Fibroblast of gingiva (primary cell): ENCODE measurements around the gene FGF14.

Source experiments
- DNase-seq: peaks from one replicate; pipeline ENCODE4 v3.0.0-alpha.2; 2011; ENCODE audit warnings: low read depth

FGF14 gene

DNA sequence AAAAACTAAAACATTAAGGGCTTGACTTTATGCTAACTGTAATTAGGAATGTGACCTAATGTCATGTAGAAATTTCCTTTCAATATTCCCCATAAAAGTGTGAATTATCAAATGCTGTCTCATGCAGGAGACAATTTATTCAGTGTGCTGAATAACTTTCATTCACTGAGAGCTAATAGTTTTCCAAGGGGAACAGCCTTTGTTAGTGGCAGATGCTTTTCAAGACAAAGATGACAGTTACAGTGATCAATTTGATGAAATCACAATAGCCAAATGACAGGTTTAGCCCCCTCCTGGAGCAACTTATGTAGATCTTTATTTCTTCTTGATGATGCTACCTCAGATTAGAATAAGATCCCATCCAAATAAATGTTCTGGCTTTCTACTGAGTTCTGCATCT is 673.8 kb downstream of the FGF14 start:
- DNase-seq: no peak

GRCh38 chr13:101727118-101727517 is 674.7 kb downstream of the FGF14 start:
- DNase-seq: peak; percentile 2

DNA sequence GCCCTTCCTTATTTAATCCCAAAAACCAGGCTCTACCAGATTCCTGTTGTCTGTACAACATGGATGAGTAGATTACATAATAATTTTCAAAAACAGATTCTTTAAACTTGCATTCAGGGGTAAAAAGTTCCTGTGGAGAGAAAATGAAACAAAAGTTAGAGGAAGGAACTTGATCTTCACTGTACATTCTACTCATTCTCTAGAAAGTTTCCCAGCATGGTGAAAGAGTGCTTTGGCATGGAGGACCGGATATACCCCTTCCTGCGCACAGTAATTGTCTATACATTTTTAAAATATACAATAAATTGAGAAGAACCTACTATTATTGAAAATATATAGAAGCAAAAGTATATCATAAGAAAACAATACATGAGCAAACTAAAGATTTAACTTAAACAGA is 675.2 kb downstream of the FGF14 start:
- DNase-seq: no peak

DNA sequence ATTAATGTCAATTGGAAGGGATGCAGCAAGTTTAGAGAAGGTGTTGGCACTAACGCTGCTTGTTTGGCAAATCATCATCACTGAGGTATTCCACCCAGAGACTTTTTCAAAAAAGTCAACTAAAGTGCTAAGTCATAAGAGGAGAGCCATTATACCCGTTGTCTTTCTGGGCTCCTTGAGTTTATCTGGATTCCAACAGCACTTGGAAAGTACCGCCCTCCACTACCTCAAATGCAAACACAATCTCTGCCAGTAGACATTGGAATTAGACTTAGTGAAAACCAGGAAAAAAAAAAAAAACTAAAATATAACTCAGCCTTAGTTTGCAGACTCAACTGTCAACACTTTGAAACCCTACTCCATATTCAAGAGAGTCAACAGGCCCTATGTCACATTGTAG is 683.4 kb downstream of the FGF14 start:
- no peak for DNase-seq

GRCh38 chr13:101717353-101717752 is 684.5 kb downstream of the FGF14 start:
- DNase-seq: no peak

GRCh38 chr13:101714195-101714594 is 687.7 kb downstream of the FGF14 start:
- no peak for DNase-seq

GRCh38 chr13:101712026-101712348 is 689.9 kb downstream of the FGF14 start:
- DNase-seq: no peak

DNA sequence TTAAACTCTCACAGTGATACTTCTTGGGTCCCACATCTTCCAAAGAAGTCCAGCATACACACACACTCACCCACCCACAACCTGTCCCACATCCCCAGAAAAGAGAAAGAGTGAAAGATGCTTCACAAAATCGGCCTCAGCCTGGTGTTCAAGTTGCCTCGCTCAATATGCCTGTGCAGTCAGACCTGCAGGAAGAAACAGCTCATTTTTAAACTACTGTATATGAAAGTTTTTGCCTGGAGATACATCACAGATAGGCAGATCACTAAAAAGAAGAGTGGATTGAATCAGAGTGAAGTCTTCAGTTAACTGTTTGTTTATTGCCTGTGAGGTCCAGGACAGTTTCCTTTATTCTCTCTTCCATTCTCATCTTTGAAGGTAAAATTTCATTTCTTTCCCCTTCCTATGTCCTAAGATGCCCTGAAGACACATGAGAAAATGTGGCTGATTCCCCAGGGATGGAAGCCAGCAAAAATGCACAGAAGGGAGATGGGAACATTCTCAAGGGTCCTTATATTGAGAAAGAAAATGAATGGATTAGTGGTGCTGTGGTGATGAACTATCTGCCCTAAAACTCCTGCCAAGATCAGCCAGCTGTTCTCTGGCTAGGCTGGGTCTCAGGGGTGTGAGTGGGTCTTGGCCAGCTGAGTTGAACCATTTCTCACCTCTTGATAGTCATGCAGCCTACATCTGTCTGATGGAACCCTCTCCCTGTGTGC is 690.4 kb downstream of the FGF14 start:
- DNase-seq: no peak

- no peak for DNase-seq
Measured at GRCh38 chr13:101709952-101710351, 691.9 kb downstream of the FGF14 start.

- DNase-seq: no peak
Measured at GRCh38 chr13:101708115-101708514, 693.7 kb downstream of the FGF14 start.

- DNase-seq: no peak
Measured at GRCh38 chr13:101707659-101708058, 694.2 kb downstream of the FGF14 start.

GRCh38 chr13:101706651-101707050 is 695.2 kb downstream of the FGF14 start:
- DNase-seq: peak; percentile 99

DNA sequence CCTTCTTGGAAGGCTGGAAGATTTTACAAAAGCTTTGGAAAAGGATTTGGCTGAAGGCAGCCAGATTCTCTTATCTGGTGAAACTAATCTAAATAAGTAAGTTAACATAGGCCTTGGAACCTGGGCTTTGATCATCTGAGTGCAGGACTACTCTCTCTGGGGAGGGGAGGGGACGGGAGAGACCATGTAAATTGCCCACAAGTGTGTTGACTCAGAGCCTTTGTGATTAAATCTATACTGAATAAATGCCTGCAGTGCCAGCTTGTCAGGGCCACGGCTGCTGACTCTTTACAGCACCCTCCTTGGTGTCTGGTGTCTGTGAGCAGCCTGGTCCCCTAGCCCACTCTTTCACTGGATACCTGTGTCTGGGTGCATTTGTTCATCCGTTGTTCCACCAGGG is 698.0 kb downstream of the FGF14 start:
- no peak for DNase-seq

DNA sequence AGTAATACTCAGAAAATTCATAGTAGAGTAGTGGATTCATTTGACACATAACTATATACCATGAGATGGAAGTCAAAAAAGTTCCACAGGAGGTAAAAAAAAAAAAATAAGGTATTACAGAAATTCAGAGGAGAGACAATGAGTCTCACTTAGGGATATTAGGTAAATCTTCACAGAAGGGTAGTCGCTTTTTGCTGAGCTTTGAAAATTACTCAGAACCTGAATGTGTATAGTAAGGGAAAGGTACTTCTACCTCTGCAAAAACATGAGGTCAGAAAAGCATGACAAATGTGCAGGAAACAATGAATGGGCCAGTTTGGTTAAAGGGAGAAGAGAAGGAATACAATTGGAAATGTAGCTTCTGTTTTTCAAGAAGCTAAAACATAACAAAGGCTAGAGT is 698.8 kb downstream of the FGF14 start:
- no peak for DNase-seq

DNA sequence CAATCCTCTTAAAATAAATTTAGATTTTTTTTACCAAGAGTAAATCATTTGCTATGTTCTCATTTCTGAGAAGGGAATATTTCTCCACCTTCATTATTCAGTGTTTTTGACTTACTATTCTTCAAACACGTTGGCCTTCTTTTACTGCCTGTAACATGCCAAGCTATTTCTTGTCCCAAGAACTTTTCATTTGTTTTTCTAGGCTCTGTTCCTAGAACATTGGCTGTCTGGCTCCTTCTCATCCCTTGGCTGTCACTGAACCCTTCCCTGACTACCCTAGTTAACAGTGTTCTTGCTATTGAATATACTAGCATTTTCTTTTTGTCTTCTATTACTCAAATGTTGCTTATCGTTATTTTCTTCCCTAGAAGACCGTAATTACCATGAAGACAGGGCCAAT is 701.2 kb downstream of the FGF14 start:
- peak; percentile 85 for DNase-seq

- peak; percentile 24 for DNase-seq
Measured at GRCh38 chr13:101698400-101698799, 703.4 kb downstream of the FGF14 start.

- no peak for DNase-seq
Measured at GRCh38 chr13:101697745-101698144, 704.1 kb downstream of the FGF14 start.

DNA sequence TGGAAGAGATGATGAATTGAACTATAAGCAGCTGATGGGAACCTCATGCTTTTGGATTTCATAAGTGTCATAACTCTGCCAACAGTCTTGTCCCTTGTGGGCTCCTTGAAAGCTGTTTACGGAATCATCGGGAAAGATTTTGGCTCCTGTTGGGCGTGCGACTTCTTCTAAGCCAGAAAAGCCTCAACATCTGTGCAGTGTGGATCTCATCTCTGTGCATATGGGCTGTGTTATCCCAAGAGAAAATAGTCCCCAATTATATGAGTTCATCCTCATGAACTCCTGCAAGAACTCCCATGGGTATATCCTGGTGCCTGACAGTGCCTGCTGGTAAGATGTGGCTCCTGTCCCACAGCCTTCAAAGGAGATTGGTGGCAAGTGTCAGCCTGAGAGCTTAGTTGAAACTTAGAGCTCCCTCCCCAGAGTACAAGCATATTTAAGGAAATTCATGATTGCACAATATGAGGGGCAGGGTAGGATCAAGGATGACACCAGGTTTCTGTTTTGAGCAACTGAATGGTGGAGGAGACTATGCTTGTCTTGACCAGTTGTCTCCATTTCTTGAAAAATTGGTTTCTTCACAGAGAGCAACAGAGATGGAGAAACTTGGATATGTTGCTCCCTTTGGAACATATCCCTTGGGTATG is 705.9 kb downstream of the FGF14 start:
- peak; percentile 41 for DNase-seq

DNA sequence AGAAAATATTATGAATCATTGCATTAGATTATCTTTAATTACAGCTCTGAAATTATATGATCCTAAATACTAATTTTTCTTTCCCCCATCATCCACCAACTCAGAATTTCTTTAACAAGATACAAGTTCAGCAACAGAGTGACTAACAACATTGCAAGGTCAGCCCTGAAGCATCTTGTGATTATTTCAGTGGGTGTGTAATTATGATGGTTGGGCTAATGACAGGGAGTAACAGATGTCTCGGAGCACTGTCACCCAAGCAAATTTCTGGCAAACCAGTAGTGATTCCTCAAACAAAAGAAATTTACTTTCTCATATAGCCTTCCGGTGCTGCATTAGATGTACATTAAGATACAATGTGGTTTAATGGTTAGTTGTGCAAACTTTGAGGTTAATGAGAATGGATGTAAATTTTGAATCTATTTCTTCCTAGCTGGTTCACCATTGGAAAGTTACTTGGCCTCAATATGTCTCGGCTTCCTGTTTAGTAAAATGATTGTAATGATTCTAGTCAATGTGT is 710.4 kb downstream of the FGF14 start:
- no peak for DNase-seq

GRCh38 chr13:101690871-101691270 is 711.0 kb downstream of the FGF14 start:
- no peak for DNase-seq

DNA sequence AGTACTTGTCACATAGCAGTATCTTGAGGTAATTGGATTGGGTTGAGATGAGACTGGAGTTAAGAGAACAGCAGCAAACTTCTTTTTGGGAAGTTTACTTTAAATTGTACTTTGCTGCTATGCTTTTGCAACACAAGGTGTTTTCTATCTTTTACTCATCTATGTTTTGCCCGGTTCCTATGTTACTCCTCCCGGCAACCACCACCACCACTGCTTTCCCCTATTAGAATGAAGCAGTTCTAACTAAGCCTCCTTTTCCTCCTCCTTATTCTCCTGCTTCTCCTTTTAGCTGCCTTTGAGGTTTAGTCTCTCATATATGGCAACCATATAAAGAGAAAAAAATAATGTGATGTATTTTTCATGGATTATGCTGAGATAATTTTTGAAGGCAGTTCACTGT is 715.8 kb downstream of the FGF14 start:
- DNase-seq: no peak

- no peak for DNase-seq
Measured at GRCh38 chr13:101681834-101682233, 720.0 kb downstream of the FGF14 start.

DNA sequence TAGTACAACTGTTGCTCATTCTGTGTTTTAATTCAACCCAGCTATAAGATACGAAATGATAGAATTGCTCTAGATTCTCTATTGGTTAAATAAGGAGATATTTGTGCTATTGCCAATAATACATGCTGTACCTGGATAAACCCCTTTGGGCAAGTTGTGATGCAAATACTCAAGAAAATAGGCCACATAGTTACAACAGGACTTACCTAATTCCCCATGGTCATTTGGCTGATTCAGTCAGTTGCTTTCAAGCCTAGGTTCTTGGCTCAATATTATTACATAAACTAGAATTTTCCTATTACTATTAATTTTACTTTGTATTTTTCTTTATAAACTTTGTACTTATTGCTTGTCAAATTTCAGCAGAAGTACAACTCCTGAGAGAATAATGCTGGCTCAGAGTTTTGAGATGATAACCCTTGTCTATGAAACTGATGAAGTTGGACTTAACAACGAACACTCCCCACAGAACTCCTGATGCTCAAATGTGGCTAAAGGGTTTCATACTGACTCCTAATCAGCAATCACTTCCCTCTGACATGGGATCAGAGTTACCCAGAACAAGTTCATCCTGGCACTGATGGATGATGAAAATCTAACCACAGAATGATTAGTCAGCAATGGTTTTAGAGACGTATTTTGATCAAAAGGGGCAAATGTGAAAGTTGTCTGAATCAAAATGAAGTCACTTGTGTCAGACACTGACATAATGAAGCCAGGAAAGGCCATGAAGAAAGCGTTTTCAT is 728.3 kb downstream of the FGF14 start:
- no peak for DNase-seq
